Spleen (tissue), 7 donors: Measurements from ENCODE around the gene DNAJC4.

Experiments used
- CTCF ChIP-seq, 11 experiments: fragments of 200-600 bp in 7 of 11; fragments of 450-650 bp in 4 of 11; sonication (generic) in 4 of 11; IDR thresholded peaks in 8 of 11; conservative IDR thresholded peaks in 3 of 11; 1 replicate in 7 of 11; 2 replicates in 4 of 11; pipeline versions ENCODE4 v1.4.0 to v1.8.0; 2016 to 2021; ENCODE audit warnings: antibody characterized with exemption in 11 of 11, inconsistent platforms in 4 of 11, mild to moderate bottlenecking in 1 of 11
- POLR2A ChIP-seq, 3 donors: fragments of 450-650 bp; IDR thresholded peaks; one replicate each; pipeline ENCODE4 v1.5.1; 2017; ENCODE audit warnings: antibody characterized with exemption in 3 of 3, mild to moderate bottlenecking in 1 of 3
- POLR2AphosphoS5 ChIP-seq, 3 donors: sonication (generic); formaldehyde crosslinking; IDR thresholded peaks; one replicate each; pipeline ENCODE4 v1.5.1; 2017; ENCODE audit warnings: antibody characterized with exemption in 3 of 3
- donor health status: DM: no; HTN: no; CAD: no; lungs with moderate emphysema.
- donor health status: DM: no; HTN: no; CAD: no.
- donor health status: DM: no; HTN: no; CAD: no.

DNA sequence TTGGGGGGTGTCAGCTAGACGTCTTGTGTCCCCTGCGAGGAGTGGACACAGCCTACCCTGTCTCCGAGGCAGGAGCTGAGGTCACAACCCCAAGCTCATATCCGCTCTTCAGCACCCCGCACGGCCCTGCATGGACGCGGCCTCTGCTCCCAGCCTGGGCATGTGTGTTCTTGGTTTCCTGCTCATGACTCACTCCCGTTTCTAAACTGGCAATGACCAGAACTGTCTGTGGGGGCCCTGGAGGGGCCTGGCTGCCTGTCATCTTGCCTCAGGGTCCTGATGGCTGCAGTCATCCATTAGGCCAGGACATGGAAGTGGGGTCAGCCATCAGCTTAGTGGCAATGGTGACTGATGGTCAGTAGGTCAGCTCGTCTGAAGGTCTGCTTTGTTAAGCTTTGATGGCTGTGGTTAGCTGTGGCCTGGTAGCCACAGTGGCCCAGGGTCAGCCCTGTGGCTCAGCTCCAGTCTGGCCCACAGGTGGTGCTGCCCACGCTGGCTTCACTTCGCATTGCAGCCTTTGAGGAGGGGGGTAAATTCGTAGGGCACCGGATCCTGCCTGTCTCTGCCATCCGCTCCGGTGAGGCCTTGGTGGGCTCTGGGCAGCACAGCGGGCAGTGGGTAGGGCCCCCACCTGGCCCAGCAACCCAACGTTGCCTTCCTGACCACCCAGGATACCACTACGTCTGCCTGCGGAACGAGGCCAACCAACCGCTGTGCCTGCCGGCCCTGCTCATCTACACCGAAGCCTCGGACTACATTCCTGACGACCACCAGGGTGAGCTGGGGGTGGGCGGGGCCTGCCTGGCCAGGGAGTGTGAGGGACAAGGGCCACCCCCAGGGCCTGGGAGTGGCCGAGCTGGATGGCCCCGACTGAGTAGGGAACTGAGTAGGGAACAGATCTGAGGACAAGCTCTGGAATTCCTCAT is 32.9 kb downstream of the DNAJC4 start:
- TF ChIP-seq POLR2A (IDR thresholded peaks at IDR 0.05) (no peak), CTCF (IDR thresholded peaks at IDR 0.05 in 8 of 11, conservative IDR thresholded peaks at IDR 0.05 in 3 of 11) (no peak), POLR2AphosphoS5 (IDR thresholded peaks at IDR 0.05) (peak in 1 of 3 donors; percentile 14)
